ENCODE measurements around the gene TRIP11.

GRCh38 chr14:92026548-92027190 is 13.2 kb downstream of the TRIP11 start:
- TF ChIP-seq CTCF (IDR thresholded peaks at IDR 0.05 in 2 of 3, conservative IDR thresholded peaks at IDR 0.05 in 1 of 3; ENCODE audit: borderline replicate concordance in 1 of 3, insufficient read depth in 1 of 3, low read depth in 2 of 3, low read length in 2 of 3) (no peak), POLR2A (IDR thresholded peaks at IDR 0.05; ENCODE audit: borderline replicate concordance, extremely low read depth, insufficient read depth, insufficient read length) (no peak), FOSL1 (IDR thresholded peaks at IDR 0.05; ENCODE audit: low read depth) (no peak), SIN3A (IDR thresholded peaks at IDR 0.05; ENCODE audit: low read depth) (no peak), SP1 (IDR thresholded peaks at IDR 0.05; ENCODE audit: low read depth) (no peak), EZH2phosphoT487 (IDR thresholded peaks at IDR 0.05; ENCODE audit: borderline replicate concordance) (no peak), POLR2AphosphoS5 (IDR thresholded peaks at IDR 0.05; ENCODE audit: low read depth, low read length) (no peak), EZH2 (IDR thresholded peaks at IDR 0.05) (no peak)

All from HCT116 (cell line).